ENCODE results near the gene TP73.

Gene TP73

GRCh38 chr1:3649342-3650247 lies 2.7 kb upstream of the TP73 start, which contains the start of gene WRAP73:
Gene WRAP73, minus strand, starts transcription at chr1:3650103. Its CDS starts 104 bp downstream, at chr1:3649999.
- in situ Hi-C loops (cut with HindIII; ENCODE audit: low sequenced_read_pairs), result loop anchor here (25.0 kb wide), 1 partner anchor 113 kb away; the partner anchor contains the start of genes CCDC27 and SMIM1

- in situ Hi-C loops (cut with HindIII; ENCODE audit: low sequenced_read_pairs), result no loop called here
These were observed 1.9 kb upstream of the TP73 start for GRCh38 chr1:3650248-3651025.

GRCh38 chr1:3651026-3651929 lies 1.0 kb upstream of the TP73 start:
- in situ Hi-C loops (cut with HindIII; ENCODE audit: low sequenced_read_pairs), result no loop called here

GRCh38 chr1:3652548-3653285 lies 401 bp downstream of the TP73 start:
- in situ Hi-C loops (cut with HindIII; ENCODE audit: low sequenced_read_pairs), result no loop called here

- in situ Hi-C loops (cut with HindIII; ENCODE audit: low sequenced_read_pairs), result no loop called here
These were observed 936 bp downstream of the TP73 start for GRCh38 chr1:3653286-3653618.

- in situ Hi-C loops (cut with HindIII; ENCODE audit: low sequenced_read_pairs), result no loop called here
These were observed 2.4 kb downstream of the TP73 start for GRCh38 chr1:3654549-3655281.

- in situ Hi-C loops (cut with HindIII; ENCODE audit: low sequenced_read_pairs), result no loop called here
These were observed 4.3 kb downstream of the TP73 start for GRCh38 chr1:3656450-3657095.

- in situ Hi-C loops (cut with HindIII; ENCODE audit: low sequenced_read_pairs), result no loop called here
These were observed 4.8 kb downstream of the TP73 start for GRCh38 chr1:3657096-3657475.

- in situ Hi-C loops (cut with HindIII; ENCODE audit: low sequenced_read_pairs), result no loop called here
These were observed 5.4 kb downstream of the TP73 start for GRCh38 chr1:3657578-3658230.

GRCh38 chr1:3658231-3658615 lies 5.9 kb downstream of the TP73 start:
- in situ Hi-C loops (cut with HindIII; ENCODE audit: low sequenced_read_pairs), result no loop called here

GRCh38 chr1:3659093-3659492 lies 6.8 kb downstream of the TP73 start:
- in situ Hi-C loops (cut with HindIII; ENCODE audit: low sequenced_read_pairs), result no loop called here

- in situ Hi-C loops (cut with HindIII; ENCODE audit: low sequenced_read_pairs), result no loop called here
These were observed 8.4 kb downstream of the TP73 start for GRCh38 chr1:3660704-3661103.

- in situ Hi-C loops (cut with HindIII; ENCODE audit: low sequenced_read_pairs), result no loop called here
These were observed 9.3 kb downstream of the TP73 start for GRCh38 chr1:3661631-3662030.

GRCh38 chr1:3662080-3662671 lies 9.9 kb downstream of the TP73 start:
- in situ Hi-C loops (cut with HindIII; ENCODE audit: low sequenced_read_pairs), result no loop called here

GRCh38 chr1:3663999-3664699 lies 11.8 kb downstream of the TP73 start:
- in situ Hi-C loops (cut with HindIII; ENCODE audit: low sequenced_read_pairs), result no loop called here

GRCh38 chr1:3664700-3665375 lies 12.5 kb downstream of the TP73 start:
- in situ Hi-C loops (cut with HindIII; ENCODE audit: low sequenced_read_pairs), result no loop called here

- in situ Hi-C loops (cut with HindIII; ENCODE audit: low sequenced_read_pairs), result no loop called here
These were observed 15.8 kb downstream of the TP73 start for GRCh38 chr1:3668148-3668547.
